GM18502 (cell line): ENCODE data around the gene PPP1R13B.

Source experiments
- ATAC-seq: cut with Tn5 transposase; IDR thresholded peaks from one replicate; pipeline ENCODE4 v1.9.1; 2021; ENCODE audit warnings: mild to moderate bottlenecking; ENCODE audit not compliant: unreplicated experiment, poor library complexity

Gene PPP1R13B

DNA sequence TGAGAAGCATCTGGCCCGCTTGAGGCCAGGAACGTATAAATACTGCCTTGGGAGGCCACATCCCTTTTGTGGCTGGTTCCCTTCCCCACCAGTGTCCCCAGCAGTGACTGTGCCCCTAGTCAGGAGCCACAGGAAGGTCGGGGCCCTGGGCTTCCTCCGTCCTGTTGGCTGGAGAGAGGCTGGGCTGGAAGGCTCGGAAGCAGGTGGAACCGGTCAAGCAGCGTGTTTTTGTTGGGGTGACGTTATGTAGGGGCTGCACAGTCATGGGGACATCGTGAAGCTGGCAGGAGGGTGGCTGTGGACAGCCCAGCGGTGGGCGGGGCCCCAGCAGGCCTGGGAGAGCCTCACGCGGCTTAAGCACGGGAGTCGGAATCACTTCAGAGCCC lies 142.3 kb downstream of the PPP1R13B start:
- no peak for ATAC-seq

DNA sequence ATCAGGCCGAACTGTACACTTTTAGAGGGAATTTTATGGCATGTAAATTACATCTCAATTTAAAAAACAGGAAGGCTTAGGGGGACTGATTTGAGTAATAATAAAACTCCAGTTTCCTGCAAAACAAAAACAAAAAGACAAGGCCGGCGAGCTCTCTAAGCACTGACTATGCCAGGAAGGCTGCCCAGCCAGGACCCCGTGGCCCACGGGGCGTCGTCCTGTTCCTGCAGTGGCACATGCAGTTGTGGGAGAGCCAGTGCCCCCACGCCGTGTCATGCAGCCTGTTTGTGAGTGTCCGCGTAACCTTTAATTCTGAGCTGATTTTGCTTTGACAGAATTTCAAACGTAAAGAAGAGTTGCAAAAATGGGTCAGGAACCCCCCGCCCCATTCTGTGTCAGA lies 142.7 kb downstream of the PPP1R13B start:
- no peak for ATAC-seq

DNA sequence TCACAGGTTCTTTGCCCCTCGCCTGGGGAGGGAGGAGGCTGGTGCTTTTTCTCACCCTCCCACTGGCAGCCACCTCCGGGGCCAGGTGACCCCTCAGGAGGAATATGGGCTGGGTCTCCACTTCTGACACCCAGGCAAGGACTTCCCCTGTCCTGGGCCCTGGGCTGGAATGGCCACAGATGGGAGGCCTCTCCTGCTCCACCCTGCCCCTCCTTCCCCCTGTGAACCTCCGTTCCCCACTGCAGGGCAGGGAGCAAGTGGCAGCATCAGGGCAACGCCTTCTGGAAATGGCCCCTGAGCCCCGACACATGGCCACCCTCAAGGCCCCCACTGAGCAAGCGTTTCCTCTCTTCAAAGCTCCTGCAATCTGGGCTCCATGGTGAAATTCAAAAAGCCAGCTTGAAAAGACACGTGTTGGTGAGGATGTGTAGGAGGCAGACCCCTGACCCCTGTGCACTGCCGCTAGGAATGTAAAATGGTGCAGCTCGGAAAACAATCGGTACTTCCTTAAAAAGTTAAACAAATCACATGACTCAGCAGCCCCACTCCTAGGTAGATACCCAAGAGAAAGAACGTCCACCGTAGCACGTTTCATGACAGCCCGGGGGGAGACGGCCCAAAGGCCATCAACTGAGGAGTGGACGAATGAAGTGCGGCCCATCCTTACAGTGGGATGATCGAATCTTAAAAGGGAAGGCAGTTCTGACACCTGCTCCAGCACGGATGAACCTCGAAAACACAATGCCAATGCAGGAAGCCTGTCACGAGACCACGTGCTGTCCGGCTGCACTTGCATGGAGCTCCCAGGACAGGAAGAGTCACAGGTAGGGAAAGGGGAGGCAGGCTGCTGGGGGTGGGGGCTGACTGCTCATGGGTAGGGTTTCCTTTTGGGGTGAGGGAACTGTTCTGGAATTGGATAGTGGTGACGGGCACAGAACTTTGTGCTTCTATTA lies 143.7 kb downstream of the PPP1R13B start:
- no peak for ATAC-seq

DNA sequence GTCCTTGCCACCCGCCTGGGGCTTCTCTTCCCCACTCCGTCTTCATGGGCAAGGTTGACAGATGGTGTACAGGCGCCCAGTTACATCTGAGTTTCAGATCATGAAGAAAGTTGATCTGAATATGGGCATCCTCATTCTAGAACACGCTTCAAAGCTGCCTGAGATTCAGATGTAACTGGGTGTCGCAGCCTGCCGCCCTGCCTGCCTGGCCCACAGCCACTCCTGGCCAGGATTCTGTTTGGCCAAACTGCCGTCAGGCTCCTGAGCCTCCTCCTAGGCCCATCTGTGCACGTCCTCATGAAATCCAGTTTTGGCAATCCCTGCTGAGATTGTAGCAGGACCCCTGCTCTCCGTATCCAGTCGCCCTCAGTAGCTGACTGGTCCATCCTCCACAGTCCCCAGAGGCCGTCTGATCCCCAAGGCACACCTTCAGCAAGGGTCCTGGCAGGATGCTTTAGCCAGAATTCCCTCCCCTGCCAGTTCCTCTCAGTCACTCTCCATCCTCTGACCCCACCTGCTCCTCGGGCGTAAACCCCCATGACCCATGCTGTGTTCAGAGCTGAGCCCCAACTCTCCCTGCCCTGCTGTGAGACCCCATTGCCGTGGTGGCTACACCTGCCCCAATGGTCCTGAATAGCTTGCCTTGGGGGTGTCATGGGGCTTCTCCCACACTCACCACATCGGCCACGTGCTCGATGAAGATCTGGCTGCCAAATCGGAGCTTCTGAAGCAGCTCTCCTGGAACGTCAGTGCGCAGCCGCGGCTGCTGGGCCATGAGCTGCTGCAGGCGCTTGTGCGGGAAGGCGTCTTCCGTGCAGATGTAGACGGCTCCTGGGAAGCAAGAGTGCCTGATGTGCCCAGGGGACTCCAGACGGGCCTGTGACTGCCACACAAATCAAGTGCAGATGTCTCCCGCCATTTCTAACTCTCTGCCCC lies 144.6 kb downstream of the PPP1R13B start:
- ATAC-seq: no peak

DNA sequence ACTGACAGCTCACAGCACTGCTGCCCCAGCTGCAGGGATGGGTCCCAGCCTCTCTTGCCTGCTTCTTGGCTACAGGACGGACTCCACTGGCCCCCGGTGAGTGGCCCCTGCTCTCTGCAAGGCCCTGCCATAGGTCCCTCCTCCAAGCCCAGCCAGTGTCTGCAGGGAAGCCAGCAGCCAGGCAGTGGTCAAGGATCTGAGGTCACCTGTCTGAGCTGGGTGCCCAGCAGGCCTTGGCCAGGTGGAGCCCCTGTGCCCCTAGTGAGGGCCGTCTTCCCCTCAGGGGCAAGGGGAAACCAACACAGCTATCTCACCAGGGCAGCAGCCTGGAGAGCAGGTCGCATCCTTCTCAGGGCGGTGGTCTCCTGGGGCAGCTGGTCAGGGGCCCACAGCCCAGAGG lies 145.3 kb downstream of the PPP1R13B start:
- ATAC-seq: no peak

DNA sequence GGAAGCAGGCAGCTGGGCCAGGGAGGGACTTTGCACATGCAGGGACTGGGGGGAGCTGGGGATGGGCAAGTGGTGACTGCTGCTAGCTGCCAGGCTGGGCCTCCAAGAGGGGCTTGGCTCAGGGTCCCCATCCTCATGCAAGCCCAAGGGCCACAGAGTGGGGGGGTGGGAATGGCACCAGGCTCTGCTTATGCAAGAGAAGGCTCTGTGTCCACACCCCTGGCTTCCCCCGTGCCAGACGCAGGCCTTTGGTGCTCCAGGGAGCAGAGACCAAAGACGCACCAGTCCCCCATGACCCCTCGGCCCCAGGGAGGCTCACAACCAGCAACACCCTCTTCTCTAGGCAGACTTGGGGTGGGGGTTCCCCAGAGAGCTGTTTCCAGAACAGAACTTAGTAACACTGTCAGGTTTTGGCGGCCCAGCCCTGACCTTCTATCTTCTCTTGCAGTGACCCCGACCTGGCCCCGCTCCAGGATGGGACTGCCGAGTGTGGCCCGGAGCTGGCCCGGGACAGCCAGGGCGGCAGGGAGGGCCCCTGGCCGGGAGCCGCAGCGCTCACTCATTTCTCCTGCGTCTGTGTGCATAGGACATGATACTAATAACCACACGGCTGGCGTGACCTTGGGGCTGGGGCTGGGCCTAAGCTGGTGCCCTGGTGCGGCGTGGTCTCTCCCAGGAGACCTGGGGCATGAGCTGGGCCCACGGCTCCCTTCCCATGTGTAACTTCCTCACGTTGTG lies 146.5 kb downstream of the PPP1R13B start:
- no peak for ATAC-seq

DNA sequence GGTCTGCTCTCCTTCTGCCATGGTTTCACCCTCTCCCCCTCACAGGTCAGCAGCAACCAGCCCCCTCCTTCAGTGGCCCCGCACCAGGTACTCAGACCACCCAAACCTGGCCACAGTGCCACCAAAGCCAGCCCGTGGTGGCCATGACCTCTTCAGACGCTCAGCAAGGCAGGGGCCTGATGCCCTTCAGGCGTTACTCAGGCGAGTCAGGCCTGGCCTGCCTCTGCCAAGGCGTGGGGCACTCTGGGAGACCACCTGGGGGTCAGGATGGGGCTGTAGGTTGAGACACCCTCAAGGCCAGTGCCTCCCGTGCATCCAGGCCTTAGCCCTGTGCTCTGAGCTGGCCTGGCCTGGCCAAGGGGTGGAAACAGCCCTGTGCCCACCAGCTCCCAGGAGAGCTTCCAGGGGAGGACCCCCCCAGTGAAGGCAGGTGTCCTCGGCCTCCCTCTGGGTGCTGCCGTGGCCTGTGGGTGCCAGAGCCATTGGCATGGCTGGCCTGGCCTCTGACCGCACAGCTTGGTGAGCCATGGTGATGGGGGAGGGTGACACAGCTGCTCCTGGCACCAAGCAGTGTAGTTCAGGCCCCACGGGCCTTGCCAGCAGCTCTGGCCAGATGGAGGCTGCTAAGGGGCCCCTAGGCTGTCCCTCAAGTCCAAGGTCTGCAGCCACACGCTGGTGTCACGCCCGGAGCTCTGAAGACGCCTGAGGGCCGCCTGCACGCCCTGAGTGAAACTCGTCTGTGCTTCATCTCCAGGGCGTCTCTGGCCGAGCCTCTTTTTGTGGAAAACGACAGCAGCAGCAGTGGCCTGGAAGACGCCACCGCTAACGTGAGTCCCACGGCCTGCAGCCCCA lies 147.2 kb downstream of the PPP1R13B start:
- no peak for ATAC-seq

DNA sequence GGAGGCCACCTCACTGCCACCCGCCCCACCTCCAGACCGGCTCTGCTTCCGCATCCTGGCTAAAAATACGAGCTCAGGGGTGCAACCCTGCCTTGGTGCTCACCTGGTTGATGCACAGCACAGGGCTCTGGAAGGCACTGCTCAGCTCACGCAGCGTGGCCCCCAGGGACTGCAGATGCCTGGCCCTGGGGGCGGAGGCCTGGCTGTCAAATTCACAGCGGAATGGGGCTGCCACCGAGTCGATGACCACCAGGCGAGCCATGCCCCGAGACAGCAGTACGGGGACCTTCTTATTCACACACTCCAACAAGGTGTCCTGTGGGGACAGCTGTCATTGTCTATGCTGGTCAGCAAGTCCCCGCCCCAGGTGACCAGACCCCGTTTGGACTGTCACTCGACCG lies 148.1 kb downstream of the PPP1R13B start:
- ATAC-seq: no peak

DNA sequence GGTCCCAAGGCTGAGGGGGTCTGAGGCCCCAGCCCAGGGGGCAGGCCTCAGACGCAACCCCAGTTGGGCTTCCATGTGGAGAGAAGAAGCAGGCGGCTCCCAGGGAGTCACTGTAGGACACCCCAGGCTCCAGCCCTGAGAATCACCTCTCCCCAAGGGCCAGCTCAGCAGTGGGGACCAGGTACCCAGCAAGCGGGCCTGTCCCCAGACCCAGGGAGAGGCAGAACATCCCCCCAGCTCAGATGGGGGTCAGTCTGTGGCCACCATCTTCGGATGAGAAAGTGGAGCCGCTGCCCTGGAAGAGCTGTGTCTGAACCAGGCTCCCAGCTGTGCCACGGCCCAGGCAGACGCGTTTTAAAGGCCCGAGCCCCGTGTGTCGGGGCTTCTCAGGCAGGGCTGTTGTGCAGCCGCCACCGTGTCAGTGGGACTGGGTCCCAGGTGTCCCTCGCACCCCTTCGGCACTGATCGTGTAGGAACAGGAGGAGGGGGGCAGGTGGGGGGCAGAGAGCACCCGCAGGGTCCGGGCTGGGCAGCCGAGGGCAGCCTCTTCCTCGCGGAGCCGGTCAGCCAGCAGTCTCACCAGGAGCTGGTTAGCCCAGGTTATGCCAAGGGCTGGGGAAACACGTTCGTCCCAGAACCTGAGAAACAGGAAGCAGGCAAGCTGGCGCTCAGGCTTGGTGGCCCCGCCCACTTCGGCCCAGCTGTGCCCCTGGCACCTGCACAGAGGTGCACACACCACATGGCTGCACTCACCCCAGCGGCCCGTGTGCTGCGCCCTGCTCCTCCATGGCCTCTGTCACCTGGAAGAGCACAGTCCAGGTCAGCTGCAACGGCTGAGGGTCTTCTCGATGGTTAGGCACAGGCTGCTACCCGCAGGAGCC lies 148.8 kb downstream of the PPP1R13B start:
- no peak for ATAC-seq

DNA sequence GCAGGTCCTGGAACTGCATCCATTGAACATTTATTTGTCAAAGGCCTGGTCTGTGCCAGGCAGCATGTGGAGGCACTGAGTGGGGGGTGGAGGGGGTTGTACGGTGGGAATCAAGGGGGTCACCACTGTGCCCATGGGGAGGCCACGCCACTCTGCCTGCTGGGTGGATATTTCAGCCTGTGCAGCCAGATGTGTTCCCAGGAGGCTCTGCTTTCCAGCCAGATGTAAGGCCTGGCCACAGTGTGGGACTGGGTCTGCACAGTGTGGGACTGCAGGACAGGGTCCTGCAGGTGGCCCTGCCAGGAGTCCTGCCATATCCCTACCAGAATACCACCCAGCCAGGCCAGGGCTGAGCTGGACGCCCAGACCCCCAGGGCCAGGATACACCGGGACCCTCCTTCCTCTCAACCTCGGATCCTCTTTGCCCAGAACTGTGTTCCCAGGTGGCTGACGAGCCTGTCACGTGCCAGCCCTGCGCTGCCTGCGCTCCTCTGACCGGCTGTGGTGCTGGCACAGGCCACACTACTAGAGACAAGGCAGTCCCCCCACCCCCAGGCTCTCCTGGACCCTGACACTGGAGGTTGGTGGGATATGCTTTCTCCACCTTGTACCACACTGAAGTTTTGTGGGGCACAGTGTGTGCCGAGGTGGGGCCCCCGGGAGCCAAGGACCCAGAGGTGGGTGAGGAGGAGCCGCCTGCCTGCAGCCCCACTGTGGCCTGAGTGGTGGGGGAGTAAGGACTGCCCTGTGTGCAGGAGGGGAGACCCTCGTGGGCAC lies 149.6 kb downstream of the PPP1R13B start:
- no peak for ATAC-seq

DNA sequence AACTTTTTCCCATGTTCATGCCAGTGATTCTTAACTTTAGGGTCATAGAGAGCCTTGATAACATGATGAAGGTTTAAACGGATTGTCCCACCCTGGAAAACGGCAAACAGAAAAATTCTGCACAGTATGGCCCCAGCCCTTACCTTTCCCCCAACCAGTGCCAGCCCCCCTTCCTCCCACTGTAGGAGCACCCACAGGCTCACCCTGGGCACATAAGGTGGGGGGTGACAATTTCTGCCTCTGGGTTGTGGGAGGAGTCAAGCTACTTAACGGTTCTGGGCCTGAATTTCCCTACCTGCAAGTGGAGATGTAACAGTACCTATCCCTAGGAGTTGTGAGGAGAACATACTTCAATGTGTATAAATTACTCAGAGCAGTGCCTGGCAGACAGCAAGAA lies 150.2 kb downstream of the PPP1R13B start:
- no peak for ATAC-seq

DNA sequence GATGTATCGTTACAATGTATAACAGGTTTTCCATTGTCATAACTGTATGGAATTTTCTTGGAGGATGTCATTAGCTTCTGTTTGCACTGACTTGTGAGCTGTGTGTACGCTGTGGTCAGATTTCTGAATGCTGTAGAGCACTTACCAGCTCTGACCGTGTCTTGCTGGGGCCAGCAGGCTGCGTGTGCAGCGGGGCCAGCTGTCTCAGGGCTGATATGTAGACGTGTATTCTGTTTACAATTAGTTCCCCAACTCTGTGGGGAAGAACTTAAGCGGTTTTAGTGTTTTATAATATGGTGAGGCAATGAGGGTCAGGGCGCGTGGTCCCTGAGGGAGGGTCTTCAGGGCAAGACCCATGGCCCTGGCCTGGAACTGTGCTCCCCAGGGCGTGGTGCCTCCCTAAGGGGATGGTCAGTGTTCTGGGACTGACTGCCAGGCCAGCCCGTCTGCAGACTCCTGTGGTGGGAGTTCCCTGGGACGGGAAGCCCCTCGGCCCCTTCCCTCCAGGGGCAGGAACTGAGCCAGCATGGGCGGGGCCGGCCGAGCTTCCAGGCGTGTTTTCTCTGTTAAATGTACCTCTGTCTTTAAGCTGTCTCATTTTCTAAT lies 150.8 kb downstream of the PPP1R13B start:
- ATAC-seq: no peak

DNA sequence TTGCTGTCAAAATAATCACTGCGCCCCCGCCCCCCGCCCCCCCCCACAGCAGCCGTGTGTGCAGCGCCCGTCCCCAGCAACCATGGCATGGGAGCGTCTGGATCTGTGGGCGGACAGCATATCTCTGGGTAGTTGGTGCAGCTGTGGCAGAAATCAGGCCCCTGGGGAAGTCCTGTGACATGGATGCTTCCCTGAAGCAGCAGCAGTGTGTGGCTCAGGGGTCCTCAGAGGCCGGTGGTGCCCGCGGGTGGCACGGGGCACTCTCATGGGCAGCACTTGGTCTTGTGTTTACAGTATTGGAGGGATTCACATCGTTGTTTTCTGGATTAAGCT lies 151.3 kb downstream of the PPP1R13B start:
- no peak for ATAC-seq

DNA sequence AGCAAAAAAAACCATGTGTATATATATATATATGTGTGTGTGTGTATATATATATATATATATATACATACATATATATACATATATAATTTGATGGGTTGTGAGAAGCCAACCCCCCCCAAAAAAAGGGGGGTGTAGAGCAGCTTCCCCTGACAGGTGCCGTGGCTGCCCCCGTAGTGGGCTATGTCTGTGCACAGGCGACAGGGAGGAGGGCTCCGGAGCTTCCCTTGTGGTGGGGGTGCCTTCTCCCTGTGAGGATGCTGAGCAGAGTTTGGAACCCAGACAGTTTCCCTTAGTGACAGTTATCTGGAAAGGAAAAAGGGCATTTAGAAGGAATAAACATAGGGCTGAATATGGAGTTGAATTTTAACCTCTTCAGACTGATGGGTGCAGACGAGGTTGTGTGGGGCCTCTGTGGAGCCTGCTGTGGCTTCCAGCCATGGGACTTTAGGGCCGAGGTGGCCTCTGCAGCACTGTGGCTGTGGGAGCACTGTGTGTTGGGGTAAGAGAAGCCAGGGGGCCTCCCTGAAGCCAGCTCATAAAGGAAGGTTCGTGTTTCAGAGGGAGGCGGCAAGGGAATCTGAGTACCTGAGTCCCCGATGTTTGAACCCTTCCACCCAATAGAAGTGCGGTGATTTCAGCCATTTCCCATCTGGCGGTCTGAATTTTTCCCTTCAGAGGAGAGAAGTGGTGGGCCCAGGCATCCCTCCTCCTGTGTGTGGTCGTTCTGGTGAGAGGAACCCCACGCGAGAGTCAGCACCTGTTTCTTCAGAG lies 151.9 kb downstream of the PPP1R13B start:
- no peak for ATAC-seq

DNA sequence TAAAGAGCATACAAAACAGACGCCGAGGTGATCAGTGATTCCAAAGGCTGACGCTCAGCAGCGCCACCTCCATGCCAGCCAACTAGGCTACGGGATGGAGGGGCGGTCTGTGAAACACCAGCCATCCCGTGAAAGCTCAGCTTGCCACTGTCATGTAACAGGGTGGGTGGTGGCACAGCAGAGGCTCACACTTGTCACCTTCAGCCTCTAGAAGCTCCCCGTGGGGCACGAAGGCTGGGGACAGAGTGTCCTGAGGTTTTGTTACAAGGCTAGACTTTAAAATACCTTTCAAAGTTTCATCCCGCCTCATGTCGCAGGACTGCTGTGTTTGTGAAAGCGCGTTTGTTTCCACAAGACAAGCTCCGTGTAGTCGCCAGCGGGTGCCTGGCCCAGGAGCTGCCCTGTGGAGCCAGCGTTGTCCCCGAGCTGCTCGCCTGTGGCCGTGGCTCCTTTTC lies 152.8 kb downstream of the PPP1R13B start:
- ATAC-seq: no peak

DNA sequence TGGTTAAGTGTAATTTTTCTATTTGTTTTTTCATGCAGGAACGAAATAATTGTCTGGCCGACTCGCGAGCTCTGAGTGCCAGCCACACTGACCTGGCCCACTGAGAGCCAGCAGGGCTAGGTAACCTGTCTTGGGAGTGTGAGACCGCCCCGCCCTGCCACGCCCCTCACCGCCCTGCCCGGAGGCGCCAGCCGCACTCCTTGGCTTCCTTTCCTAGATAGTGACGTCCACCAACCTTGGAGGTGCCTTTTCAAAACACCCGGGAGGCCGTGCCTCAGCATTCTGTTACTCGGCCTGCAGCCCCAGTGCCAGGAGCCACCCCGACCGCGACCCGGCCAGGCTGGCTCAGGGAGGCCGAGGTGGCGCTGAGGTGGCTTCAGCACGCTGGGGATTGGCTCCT lies 153.9 kb downstream of the PPP1R13B start:
- no peak for ATAC-seq

DNA sequence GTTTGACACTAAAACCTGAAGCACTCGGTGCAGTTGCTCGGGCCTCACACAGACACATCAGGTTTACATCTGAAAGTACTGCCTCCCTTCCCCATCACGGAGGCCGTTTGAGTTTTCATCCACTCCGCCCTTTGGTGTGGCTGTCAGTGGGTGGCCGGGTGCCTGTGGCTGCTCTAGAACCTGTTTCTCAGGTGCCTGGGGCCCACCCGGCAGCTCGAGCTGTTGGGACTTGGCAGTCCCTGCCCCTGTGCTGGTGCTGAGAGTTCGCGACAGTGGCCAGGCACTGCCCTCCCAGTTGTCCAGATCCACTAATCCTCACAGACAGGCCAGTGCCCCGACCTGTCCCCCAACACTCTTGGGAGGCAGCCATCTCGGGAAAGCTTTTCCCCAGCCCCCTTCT lies 154.5 kb downstream of the PPP1R13B start:
- ATAC-seq: no peak
